ENCODE results near the gene NXF2.

DNA sequence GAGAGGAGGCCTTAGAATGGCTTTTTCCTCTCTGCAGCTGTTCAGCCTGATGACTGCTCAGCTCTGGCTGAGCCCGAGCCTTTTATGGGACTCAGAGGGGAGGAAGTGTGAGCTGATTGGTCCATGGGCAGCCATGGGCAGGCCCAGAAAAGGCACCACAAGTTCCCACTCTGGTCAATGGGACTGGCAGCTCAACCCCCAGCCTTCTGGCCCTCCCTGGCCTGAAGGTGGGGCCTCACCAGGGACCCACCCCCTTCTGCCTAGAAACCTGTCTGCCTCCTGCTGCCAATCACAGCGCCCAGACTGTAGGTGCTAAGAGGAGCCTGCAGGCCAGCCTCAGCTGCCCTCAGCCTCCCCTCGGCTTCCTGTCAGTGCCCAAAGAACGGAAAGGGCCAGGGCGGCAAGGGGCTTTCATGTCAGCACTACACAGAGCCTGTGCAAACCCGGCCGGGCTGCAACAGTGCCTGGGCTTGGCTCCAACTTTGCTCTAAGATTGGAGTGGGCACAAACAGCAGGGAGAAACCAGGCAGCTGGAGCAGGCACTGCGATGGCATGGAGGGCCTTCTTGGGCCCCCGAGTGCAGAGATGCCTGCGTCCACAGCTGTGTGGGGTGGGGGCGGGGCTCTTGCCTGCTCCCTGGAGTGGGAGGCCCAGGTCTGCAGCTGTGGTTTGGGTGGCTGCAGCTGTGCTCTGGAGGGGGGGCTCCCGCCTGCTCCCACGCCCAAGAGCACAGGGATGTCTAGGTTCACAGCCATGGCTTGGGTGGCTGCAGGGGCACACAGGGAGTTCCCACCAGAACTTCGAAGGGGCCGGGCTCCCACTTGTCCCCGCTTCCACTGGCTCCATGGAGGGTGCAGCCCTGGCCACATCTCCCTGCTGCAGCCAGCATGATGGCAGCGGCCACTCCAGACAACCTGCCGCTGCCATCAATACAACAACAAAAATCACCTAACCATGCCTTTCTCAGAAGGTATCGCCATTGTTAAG, 92.6 kb downstream of the NXF2 start:
- TF ChIP-seq, protein P1, sequence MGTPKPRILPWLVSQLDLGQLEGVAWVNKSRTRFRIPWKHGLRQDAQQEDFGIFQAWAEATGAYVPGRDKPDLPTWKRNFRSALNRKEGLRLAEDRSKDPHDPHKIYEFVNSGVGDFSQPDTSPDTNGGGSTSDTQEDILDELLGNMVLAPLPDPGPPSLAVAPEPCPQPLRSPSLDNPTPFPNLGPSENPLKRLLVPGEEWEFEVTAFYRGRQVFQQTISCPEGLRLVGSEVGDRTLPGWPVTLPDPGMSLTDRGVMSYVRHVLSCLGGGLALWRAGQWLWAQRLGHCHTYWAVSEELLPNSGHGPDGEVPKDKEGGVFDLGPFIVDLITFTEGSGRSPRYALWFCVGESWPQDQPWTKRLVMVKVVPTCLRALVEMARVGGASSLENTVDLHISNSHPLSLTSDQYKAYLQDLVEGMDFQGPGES (IDR thresholded peaks at IDR 0.05; ENCODE audit: low read depth, low read length): no peak
- TF ChIP-seq, protein P2, sequence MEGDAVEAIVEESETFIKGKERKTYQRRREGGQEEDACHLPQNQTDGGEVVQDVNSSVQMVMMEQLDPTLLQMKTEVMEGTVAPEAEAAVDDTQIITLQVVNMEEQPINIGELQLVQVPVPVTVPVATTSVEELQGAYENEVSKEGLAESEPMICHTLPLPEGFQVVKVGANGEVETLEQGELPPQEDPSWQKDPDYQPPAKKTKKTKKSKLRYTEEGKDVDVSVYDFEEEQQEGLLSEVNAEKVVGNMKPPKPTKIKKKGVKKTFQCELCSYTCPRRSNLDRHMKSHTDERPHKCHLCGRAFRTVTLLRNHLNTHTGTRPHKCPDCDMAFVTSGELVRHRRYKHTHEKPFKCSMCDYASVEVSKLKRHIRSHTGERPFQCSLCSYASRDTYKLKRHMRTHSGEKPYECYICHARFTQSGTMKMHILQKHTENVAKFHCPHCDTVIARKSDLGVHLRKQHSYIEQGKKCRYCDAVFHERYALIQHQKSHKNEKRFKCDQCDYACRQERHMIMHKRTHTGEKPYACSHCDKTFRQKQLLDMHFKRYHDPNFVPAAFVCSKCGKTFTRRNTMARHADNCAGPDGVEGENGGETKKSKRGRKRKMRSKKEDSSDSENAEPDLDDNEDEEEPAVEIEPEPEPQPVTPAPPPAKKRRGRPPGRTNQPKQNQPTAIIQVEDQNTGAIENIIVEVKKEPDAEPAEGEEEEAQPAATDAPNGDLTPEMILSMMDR (IDR thresholded peaks at IDR 0.05): no peak
- TF ChIP-seq GABPA (IDR thresholded peaks at IDR 0.05; ENCODE audit: low read depth) (no peak), POLR2AphosphoS5 (IDR thresholded peaks at IDR 0.05; ENCODE audit: low read depth, low read length) (no peak), NFIC (IDR thresholded peaks at IDR 0.05; ENCODE audit: borderline replicate concordance) (no peak), SMC3 (IDR thresholded peaks at IDR 0.05; ENCODE audit: low read depth, low read length) (no peak), EP300 (IDR thresholded peaks at IDR 0.05; ENCODE audit: borderline replicate concordance in 1 of 2, low read depth in 1 of 2, low read length in 1 of 2) (no peak), FOXM1 (IDR thresholded peaks at IDR 0.05; ENCODE audit: low read depth) (no peak)
- TF ChIP-seq, protein P3, sequence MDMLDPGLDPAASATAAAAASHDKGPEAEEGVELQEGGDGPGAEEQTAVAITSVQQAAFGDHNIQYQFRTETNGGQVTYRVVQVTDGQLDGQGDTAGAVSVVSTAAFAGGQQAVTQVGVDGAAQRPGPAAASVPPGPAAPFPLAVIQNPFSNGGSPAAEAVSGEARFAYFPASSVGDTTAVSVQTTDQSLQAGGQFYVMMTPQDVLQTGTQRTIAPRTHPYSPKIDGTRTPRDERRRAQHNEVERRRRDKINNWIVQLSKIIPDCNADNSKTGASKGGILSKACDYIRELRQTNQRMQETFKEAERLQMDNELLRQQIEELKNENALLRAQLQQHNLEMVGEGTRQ (IDR thresholded peaks at IDR 0.05; ENCODE audit: borderline replicate concordance, low read depth, low read length): no peak
- TF ChIP-seq, protein P4, sequence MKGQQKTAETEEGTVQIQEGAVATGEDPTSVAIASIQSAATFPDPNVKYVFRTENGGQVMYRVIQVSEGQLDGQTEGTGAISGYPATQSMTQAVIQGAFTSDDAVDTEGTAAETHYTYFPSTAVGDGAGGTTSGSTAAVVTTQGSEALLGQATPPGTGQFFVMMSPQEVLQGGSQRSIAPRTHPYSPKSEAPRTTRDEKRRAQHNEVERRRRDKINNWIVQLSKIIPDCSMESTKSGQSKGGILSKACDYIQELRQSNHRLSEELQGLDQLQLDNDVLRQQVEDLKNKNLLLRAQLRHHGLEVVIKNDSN (IDR thresholded peaks at IDR 0.05; ENCODE audit: borderline replicate concordance, low read depth): no peak

Data from SK-N-SH (cell line).